ENCODE data around the gene CAMKK1.

Gene CAMKK1

DNA sequence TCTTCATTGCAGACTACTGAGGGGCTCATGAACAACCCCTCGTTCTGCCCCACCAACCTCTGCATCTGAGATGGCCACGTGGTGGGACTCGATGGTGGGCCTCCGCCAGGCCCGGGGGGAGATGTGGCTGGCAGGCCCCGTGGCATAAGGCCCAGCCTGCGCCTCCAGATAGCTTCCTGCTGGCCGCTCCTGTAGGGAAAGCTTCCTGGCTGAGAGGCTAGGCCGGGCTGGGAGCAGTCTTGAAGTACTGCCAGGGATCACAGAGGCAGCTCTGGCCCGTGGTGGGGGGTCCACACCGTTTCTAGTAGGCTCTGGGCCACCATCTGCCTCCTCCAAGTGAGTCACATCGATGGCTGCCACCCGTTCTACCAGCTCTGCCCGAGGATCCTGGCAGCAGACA, 7.6 kb downstream of the CAMKK1 start:
- DNase-seq (ENCODE audit: low spot score) = no peak
- in situ Hi-C loops (cut with MboI; ENCODE audit: low sequenced_read_pairs, unreplicated experiment) = no loop called here
- TF ChIP-seq, protein P1, sequence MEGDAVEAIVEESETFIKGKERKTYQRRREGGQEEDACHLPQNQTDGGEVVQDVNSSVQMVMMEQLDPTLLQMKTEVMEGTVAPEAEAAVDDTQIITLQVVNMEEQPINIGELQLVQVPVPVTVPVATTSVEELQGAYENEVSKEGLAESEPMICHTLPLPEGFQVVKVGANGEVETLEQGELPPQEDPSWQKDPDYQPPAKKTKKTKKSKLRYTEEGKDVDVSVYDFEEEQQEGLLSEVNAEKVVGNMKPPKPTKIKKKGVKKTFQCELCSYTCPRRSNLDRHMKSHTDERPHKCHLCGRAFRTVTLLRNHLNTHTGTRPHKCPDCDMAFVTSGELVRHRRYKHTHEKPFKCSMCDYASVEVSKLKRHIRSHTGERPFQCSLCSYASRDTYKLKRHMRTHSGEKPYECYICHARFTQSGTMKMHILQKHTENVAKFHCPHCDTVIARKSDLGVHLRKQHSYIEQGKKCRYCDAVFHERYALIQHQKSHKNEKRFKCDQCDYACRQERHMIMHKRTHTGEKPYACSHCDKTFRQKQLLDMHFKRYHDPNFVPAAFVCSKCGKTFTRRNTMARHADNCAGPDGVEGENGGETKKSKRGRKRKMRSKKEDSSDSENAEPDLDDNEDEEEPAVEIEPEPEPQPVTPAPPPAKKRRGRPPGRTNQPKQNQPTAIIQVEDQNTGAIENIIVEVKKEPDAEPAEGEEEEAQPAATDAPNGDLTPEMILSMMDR (IDR thresholded peaks at IDR 0.05; ENCODE audit: borderline replicate concordance, control extremely low read depth, extremely low read depth, insufficient read depth, missing control alignments) = no peak

DNA sequence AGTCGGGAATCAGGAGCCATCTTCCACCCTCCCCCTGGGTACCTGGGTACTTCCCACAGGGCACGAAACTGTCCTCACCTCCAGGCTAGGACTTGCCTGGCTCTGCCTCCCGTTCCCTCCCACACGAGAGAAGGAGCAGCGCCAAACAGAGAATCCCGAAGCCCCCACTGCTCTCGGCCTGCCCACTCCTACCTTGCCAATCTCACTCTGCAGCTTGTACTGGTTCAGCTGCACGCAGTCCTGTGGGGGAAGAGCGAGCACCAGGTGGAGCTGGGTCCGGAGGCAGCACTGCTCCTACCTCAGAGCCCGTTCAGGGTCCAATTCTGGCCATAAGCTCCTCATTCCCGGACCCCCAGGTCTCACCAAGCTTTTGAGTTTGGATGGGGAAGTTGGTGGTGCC, 8.7 kb downstream of the CAMKK1 start:
- TF ChIP-seq, protein P1 (IDR thresholded peaks at IDR 0.05; ENCODE audit: borderline replicate concordance, control extremely low read depth, extremely low read depth, insufficient read depth, missing control alignments) = no peak
- in situ Hi-C loops (cut with MboI; ENCODE audit: low sequenced_read_pairs, unreplicated experiment) = no loop called here

DNA sequence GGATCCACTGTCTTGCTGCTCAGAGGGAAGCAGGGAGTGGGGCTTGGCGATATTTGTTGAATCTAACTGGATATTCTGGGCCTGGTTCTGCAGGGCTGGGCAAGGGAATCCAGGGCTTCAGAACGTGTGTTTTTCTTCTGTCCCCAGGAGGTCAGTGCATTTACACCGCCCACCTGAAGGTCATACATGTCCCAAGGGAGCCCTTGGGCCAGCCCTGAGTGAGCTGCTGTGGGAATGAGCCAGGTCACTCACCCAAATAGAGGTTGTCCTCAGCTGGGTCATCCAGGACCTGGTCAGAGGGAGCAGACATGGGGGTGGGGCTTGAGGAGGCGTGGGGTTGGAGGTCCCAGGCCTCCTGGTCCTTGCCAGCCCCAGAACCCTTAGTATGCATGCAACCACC, 10.6 kb downstream of the CAMKK1 start:
- TF ChIP-seq, protein P1 (IDR thresholded peaks at IDR 0.05; ENCODE audit: borderline replicate concordance, control extremely low read depth, extremely low read depth, insufficient read depth, missing control alignments) = no peak
- no peak for DNase-seq (ENCODE audit: low spot score)
- in situ Hi-C loops (cut with MboI; ENCODE audit: low sequenced_read_pairs, unreplicated experiment) = no loop called here

More for the DNA sequence above, 8.7 kb downstream of the CAMKK1 start:
- DNase-seq (ENCODE audit: low spot score) = no peak

DNA sequence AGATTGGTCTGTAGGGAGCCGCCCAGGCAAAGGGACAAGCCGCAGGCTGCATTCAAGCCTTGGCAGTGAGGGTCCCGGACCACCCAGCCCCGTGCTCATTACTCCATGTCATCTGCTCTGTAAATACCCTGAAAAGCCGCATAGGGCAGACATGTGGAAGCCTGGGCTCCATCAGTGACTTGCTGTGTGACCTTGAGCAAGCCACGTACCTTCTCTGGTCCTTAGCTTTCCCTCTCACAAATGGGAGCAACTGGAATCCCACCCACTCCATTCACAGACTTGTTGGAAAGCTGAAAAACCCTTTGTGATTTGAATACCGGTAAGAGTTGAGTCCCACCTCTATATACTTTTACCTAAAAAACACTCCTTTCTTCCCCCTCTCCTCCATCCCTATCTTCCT, 11.9 kb downstream of the CAMKK1 start:
- DNase-seq (ENCODE audit: low spot score) = no peak
- in situ Hi-C loops (cut with MboI; ENCODE audit: low sequenced_read_pairs, unreplicated experiment) = no loop called here
- TF ChIP-seq, protein P1 (IDR thresholded peaks at IDR 0.05; ENCODE audit: borderline replicate concordance, control extremely low read depth, extremely low read depth, insufficient read depth, missing control alignments) = no peak

DNA sequence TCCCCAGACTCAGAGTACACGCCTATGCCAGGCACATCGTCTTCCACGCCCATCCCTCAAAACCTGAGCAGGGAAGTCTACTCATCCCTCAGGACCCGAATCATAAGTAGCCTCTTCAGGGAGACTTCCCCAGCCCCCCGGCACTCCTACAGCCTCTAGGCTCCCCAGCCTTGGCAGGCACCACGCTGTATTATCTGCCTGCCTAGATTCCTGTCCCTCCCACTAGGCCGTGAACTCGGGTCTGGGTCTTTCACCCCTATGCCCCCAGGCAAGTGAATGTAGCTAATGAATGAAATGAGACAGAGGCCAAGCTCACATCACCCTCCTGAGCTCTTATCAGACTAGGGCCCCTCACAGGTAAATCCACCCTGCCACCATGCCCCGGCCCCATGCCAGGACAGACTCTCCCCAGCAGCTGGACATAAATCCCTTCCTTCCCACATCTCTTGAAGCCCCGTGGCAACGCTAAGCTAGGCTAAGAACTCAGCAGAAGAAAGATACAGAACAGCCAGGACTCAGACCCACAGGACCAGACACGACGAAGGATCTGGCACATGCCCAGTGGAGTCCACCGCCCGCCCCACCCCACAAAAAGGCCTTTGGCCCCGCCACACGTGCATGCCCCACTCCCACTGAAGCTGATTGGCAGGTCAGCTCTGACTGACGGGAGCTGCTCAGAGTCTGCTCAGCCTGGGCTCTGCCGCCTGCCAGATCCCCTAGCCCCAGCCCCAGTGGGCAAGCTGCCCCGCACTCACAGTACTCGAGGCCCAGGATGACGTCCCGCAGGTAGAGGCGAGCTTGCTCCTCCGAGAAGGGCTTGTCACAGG, 13.0 kb downstream of the CAMKK1 start:
- in situ Hi-C loops (cut with MboI; ENCODE audit: low sequenced_read_pairs, unreplicated experiment) = no loop called here
- TF ChIP-seq, protein P1 (IDR thresholded peaks at IDR 0.05; ENCODE audit: borderline replicate concordance, control extremely low read depth, extremely low read depth, insufficient read depth, missing control alignments) = no peak

DNA sequence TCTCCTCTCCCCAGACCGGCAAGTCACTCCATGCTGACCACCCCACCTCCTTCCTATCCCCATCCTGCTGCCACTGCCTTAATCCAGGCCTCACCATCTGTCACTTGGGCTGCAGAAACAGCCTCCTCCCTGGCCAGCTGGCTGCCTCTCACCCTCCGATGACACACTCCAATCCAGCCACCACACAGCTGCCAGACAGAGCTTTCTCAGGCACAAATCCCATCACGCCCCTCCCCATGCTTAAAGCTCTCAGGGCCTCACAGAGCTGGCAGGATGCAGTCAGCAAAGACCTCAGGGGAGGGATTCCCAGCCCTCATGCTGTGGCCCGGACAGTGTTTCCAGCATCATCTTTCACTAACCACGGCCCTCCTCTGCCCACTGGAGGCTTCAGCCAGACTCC, 13.7 kb downstream of the CAMKK1 start:
- TF ChIP-seq, protein P1 (IDR thresholded peaks at IDR 0.05; ENCODE audit: borderline replicate concordance, control extremely low read depth, extremely low read depth, insufficient read depth, missing control alignments) = no peak
- DNase-seq (ENCODE audit: low spot score) = no peak
- in situ Hi-C loops (cut with MboI; ENCODE audit: low sequenced_read_pairs, unreplicated experiment) = no loop called here

More for the DNA sequence above, 13.0 kb downstream of the CAMKK1 start:
- DNase-seq (ENCODE audit: low spot score) = no peak

Data from GM13976 (cell line).